Panc1 (cell line): ENCODE measurements around the gene NPAS3. TPM values are rescaled to one million over a fixed set of nuclear protein-coding genes. Genes with fewer than 3 reads are reported as not detected.

ENCODE experiments used
- ATAC-seq: fragments of 200-7000 bp; cut with Tn5 transposase; 2 replicates; pipeline ENCODE4 v1.9.1; 2020; ENCODE audit warnings: mild to moderate bottlenecking, moderate library complexity
- BruUV-seq: library from RNA; stranded (reverse); fragments of 400-500 nt; replicated peaks from 2 replicates; lab custom pipeline; 2021; lab: Mats Ljungman, UMichigan
- CTCF ChIA-PET: fragments of 300-600 bp; sonication (Branson Sonifier 250); formaldehyde crosslinking; loops from one replicate; lab custom pipeline; 2022; ENCODE audit warnings: antibody characterized with exemption; lab: Charles Lee
- POLR2A ChIA-PET: fragments of 300-600 bp; sonication (Branson Sonifier 250); formaldehyde crosslinking; loops from one replicate; lab custom pipeline; 2022; ENCODE audit warnings: antibody characterized with exemption; lab: Charles Lee
- DNase-seq: peaks from one replicate; pipeline ENCODE4 v3.0.0-alpha.2; 2010; ENCODE audit warnings: low read depth, low spot score
- H3K27ac ChIP-seq: 2 replicates; pipeline ENCODE4 v1.5.1; 2011; ENCODE audit warnings: mild to moderate bottlenecking, low read length, inconsistent platforms
- H3K27me3 ChIP-seq: fragments of 200-500 bp; sonication (Bioruptor generic); 2 replicates; pipeline ENCODE4 v1.6.0; 2014; ENCODE audit warnings: low read length, inconsistent platforms; ENCODE audit not compliant: control insufficient read depth, insufficient read depth
- H3K36me3 ChIP-seq: fragments of 200-500 bp; sonication (Bioruptor generic); 2 replicates; pipeline ENCODE4 v1.5.1; 2014; ENCODE audit warnings: inconsistent platforms, mild to moderate bottlenecking, low read length, moderate library complexity; ENCODE audit not compliant: control insufficient read depth, insufficient read depth
- H3K4me1 ChIP-seq: 2 replicates; pipeline ENCODE4 v1.5.1; 2011; ENCODE audit warnings: inconsistent platforms, mild to moderate bottlenecking, low read length, moderate library complexity; ENCODE audit not compliant: control insufficient read depth, insufficient read depth
- H3K4me3 ChIP-seq, 2 experiments: 2 replicates each; pipeline ENCODE4 v1.5.1; 2011 to 2012; ENCODE audit warnings: low read depth in 2 of 2, low read length in 2 of 2, mild to moderate bottlenecking in 2 of 2, inconsistent platforms in 1 of 2, moderate library complexity in 1 of 2
- H3K9me3 ChIP-seq: fragments of 200-500 bp; sonication (Bioruptor generic); 2 replicates; pipeline ENCODE4 v1.5.1; 2014; ENCODE audit warnings: low read depth, mild to moderate bottlenecking, inconsistent platforms, low read length, moderate library complexity; ENCODE audit not compliant: control insufficient read depth, insufficient read depth
- POLR2AphosphoS5 ChIP-seq: IDR thresholded peaks from 2 replicates; pipeline ENCODE4 v1.6.1; 2012; ENCODE audit warnings: mild to moderate bottlenecking, low read depth, low read length, moderate library complexity
- SIN3A ChIP-seq: IDR thresholded peaks from 2 replicates; pipeline ENCODE4 v1.6.1; 2012; ENCODE audit warnings: low read depth, mild to moderate bottlenecking, low read length, moderate library complexity, borderline replicate concordance; ENCODE audit not compliant: insufficient read depth
- TCF7L2 ChIP-seq: IDR thresholded peaks from 2 replicates; pipeline ENCODE4 v1.6.1; 2011; ENCODE audit warnings: mild to moderate bottlenecking, low read depth, low read length, inconsistent platforms
- in situ Hi-C: cut with HindIII; loops from 2 replicates; pipeline ENCODE4 v1.10.0; 2016; ENCODE audit warnings: low sequenced_read_pairs, low pct_unique_long_range_greater_than_20kb
- intact Hi-C: fragments of 100-400 bp; cut with micrococcal nuclease; formaldehyde crosslinking; loops from one replicate; pipeline ENCODE4 v1.10.0; 2022; ENCODE audit not compliant: unreplicated experiment
- total RNA-seq: library from RNA; stranded (reverse); gene quantifications from one replicate; pipeline ENCODE4 v1.2.1, GENCODE V29; 2021; ENCODE audit not compliant: unreplicated experiment
- TF ChIP-seq, protein P1 (sequence below): fragments of 450-650 bp; IDR thresholded peaks from 2 replicates; pipeline ENCODE4 v1.5.1; 2017; ENCODE audit warnings: mild to moderate bottlenecking
- TF ChIP-seq, protein P2 (sequence below), 2 experiments: IDR thresholded peaks; 2 replicates each; pipeline ENCODE4 v1.6.1; 2011 to 2012; ENCODE audit warnings: low read depth in 2 of 2, control low read depth in 1 of 2, low read length in 1 of 2, mild to moderate bottlenecking in 1 of 2, moderate library complexity in 1 of 2; ENCODE audit not compliant: insufficient read depth in 1 of 2

Gene NPAS3
- total RNA-seq, 1 experiment from 2014 or later: 0.23 TPM

DNA sequence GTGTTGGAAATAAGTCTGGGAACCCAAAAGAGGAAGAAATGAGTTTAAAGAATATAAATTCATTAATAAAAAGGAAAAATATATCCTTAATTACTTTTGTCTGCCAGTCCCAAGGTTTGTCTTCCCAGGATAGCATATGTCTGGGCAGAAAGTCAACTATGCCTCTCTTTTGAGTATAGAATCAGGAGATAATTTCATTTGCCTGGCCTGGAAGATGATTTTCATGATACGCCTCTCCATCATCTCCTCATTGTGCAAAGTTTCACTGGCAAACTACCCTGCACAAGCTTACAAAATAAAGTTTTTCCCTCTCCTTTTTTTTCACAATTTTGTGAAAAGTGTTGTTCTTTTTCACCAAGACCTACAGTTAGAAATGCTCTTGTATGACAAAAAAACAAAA is 671.4 kb downstream of the NPAS3 start:
- no TSS peak for BruUV-seq
- no peak for ATAC-seq
- intact Hi-C loops (no loop called here), in situ Hi-C loops (no loop called here)
- POLR2A ChIA-PET: no interaction called here
- Histone ChIP-seq H3K9me3 (no peaks in the 10 kb centered on the region), H3K36me3 (no peaks in the 10 kb centered on the region), H3K27me3 (no peaks in the 10 kb centered on the region), H3K4me3 (no peak overlapping the region), H3K27ac (no peak overlapping the region), H3K4me1 (no peaks in the 10 kb centered on the region)
- no peak for DNase-seq
- CTCF ChIA-PET: no interaction called here
- TF ChIP-seq TCF7L2 (no peak), POLR2AphosphoS5 (no peak)

DNA sequence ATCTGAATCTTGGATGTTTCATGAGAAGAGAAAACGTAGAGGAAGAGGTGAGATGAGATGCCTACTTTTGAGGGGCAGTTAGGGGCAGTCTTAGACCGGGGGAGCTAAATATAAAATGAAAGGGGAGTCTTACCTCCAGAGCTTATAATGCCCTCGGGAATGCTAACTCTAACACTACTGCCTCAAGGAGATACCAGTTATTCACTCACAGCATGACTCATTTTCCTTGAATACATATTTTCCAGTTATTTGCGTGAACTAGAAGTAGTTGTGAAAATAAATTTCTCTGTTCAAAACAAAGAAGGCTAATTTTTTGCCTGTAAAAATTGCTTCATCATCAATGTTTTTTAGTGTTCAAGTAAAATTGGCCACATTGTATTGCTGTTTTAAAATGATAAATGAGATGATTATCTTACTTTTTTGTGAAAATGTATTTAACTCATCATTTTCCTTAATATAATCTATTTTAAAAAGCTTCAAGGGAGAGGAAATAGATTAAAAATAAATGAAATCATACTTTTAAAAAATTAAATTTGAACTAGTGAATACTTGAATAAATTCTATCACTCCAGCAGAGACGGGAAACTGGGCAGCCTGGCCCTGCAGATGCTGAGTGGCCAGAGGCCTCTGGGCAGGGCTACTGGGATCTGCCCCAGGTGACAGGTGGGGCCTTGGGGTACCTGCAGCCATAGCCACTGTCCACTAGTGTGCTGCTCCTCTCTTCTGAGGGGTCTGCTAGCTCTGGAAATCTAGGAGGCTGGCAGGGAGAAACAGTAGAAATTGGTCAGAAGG is 672.9 kb downstream of the NPAS3 start:
- CTCF ChIA-PET: no interaction called here
- Histone ChIP-seq H3K27me3 (no peaks in the 10 kb centered on the region), H3K9me3 (no peaks in the 10 kb centered on the region), H3K4me3 (no peak overlapping the region), H3K27ac (no peak overlapping the region), H3K4me1 (no peaks in the 10 kb centered on the region), H3K36me3 (no peaks in the 10 kb centered on the region)
- TF ChIP-seq POLR2AphosphoS5: no peak
- no peak for TF ChIP-seq SIN3A
- no peak for TF ChIP-seq TCF7L2
- TF ChIP-seq, protein P1, sequence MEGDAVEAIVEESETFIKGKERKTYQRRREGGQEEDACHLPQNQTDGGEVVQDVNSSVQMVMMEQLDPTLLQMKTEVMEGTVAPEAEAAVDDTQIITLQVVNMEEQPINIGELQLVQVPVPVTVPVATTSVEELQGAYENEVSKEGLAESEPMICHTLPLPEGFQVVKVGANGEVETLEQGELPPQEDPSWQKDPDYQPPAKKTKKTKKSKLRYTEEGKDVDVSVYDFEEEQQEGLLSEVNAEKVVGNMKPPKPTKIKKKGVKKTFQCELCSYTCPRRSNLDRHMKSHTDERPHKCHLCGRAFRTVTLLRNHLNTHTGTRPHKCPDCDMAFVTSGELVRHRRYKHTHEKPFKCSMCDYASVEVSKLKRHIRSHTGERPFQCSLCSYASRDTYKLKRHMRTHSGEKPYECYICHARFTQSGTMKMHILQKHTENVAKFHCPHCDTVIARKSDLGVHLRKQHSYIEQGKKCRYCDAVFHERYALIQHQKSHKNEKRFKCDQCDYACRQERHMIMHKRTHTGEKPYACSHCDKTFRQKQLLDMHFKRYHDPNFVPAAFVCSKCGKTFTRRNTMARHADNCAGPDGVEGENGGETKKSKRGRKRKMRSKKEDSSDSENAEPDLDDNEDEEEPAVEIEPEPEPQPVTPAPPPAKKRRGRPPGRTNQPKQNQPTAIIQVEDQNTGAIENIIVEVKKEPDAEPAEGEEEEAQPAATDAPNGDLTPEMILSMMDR: no peak
- TF ChIP-seq, protein P2, sequence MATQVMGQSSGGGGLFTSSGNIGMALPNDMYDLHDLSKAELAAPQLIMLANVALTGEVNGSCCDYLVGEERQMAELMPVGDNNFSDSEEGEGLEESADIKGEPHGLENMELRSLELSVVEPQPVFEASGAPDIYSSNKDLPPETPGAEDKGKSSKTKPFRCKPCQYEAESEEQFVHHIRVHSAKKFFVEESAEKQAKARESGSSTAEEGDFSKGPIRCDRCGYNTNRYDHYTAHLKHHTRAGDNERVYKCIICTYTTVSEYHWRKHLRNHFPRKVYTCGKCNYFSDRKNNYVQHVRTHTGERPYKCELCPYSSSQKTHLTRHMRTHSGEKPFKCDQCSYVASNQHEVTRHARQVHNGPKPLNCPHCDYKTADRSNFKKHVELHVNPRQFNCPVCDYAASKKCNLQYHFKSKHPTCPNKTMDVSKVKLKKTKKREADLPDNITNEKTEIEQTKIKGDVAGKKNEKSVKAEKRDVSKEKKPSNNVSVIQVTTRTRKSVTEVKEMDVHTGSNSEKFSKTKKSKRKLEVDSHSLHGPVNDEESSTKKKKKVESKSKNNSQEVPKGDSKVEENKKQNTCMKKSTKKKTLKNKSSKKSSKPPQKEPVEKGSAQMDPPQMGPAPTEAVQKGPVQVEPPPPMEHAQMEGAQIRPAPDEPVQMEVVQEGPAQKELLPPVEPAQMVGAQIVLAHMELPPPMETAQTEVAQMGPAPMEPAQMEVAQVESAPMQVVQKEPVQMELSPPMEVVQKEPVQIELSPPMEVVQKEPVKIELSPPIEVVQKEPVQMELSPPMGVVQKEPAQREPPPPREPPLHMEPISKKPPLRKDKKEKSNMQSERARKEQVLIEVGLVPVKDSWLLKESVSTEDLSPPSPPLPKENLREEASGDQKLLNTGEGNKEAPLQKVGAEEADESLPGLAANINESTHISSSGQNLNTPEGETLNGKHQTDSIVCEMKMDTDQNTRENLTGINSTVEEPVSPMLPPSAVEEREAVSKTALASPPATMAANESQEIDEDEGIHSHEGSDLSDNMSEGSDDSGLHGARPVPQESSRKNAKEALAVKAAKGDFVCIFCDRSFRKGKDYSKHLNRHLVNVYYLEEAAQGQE (IDR thresholded peaks at IDR 0.05; ENCODE audit: insufficient read depth in 1 of 2, low read depth in 2 of 2, low read length in 1 of 2): no peak
- DNase-seq (no peak), ATAC-seq (no peak)
- intact Hi-C loops (no loop called here), in situ Hi-C loops (no loop called here)
- POLR2A ChIA-PET: no interaction called here
- BruUV-seq: no TSS peak

DNA sequence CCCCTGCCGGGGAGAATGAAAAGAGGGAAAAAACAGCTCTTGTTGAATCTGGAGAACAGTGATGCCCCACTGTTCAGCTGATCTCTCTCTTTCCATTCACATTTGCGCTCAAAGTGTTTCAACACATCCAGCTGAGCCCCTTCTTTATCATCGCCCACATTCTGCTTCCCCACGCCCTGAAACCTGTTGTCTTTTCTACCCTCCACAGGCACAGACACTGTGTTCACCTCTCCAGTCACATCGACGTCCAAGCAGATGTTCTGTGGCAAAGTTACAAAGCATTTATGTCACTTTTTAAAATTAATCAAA is 673.5 kb downstream of the NPAS3 start:
- no peak overlapping the region for H3K4me3 ChIP-seq
- no peak for DNase-seq
- intact Hi-C loops (no loop called here), in situ Hi-C loops (no loop called here)
- BruUV-seq: no TSS peak
- TF ChIP-seq, protein P1: no peak
- no peak for TF ChIP-seq SIN3A
- TF ChIP-seq, protein P2 (IDR thresholded peaks at IDR 0.05; ENCODE audit: insufficient read depth in 1 of 2, low read depth in 2 of 2, low read length in 1 of 2): no peak
- no peak for TF ChIP-seq POLR2AphosphoS5
- ATAC-seq: no peak
- no peaks in the 10 kb centered on the region for H3K4me1 ChIP-seq
- POLR2A ChIA-PET: no interaction called here
- no peak overlapping the region for H3K27ac ChIP-seq
- CTCF ChIA-PET: no interaction called here
- H3K9me3 ChIP-seq: no peaks in the 10 kb centered on the region
- H3K27me3 ChIP-seq: no peaks in the 10 kb centered on the region
- H3K36me3 ChIP-seq: no peaks in the 10 kb centered on the region
